HG02938 (cell line): ENCODE measurements around the gene TRIM66.

Experiments used
- ATAC-seq: cut with Tn5 transposase; IDR thresholded peaks from one replicate; pipeline ENCODE4 v1.9.1; 2021; ENCODE audit warnings: mild to moderate bottlenecking, moderate library complexity; ENCODE audit not compliant: unreplicated experiment

Gene TRIM66

DNA sequence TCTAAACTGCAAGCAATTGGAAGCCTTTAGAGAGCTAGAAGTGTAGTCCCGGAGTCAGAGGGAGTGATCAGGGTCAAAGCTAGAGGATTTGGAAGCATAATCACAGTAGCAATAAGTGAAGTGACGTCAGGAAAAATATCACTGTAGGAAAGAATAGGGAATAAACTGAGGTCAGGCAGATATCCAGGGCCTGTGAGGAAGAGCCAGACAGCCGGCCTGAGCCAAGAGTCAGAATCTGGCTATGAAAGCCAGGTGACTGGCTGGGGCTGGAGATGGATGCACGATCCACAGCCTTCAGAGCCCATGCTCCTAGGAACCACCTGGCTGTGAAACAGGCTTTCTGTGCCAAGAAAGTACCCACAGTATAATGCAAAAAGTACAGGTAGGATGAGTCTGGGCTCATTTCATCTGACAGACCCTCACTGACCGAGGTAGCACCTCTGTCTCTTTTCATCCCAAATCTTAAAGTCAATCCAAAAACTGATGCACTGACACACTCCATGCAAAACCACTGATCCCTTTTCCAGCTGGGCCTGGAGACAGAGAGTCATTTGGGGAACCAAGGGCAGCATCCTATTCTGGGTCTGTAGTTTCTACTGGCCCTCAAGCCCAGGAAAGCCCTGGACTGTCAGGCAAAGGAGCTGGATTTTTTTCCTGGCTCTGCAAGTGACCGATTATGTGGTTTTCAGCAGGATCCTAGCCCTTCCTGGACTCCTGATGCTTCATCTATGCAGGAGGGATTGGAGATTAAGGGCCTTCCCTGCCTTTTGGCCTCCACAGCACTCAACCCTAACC lies 21.3 kb downstream of the TRIM66 start:
- no peak for ATAC-seq

DNA sequence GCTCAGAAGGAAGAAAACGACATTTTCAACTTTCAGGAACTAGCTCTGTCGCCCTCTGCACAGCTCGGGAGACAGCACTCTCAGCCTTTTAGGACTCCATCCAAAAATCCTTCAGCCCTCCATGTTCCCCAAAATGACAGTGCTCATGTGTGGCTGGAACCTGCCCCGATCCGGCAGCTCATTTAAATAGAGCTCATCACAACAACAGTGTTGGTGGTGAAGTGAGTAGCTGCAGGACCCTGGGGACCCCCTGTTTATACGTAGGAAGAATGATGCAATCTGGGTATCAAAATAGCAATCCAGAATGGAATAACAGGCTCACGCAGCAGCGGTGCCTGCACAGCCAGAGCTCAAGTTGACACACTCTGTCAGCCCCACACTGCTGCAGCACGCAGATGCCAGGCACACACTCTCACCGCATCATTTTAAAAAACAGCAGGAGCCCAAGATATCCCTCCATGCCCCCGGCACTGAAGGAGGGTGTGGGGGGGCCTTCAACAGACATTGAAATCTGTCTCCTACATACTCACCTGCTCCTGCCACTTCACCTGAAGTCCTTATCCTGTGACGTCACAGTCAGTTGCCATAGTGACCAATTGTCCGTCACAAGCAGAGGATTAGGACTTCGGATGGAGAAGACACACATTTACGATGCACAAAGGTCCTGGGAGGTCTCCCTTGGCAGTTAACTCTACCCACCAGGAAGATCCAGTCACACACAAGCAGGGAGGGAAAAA lies 24.0 kb downstream of the TRIM66 start:
- no peak for ATAC-seq

DNA sequence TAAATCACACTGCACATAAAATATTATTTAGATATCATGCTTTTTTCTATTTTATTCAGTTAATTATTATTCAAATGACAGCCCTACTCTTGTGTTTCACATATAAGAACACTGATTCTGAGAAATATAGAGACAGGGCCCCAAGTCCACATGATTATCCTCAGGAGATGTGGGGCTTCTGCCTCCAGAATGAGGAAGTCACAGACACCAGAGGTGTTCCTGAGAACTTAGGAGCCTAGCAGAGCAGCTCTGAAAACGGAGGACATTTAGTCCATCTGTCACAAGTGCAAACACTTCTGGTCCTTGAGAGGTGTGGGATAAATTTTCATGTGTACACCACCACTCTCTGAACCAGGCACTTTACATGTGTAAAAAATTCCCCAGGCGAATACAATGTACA lies 26.2 kb downstream of the TRIM66 start:
- no peak for ATAC-seq

DNA sequence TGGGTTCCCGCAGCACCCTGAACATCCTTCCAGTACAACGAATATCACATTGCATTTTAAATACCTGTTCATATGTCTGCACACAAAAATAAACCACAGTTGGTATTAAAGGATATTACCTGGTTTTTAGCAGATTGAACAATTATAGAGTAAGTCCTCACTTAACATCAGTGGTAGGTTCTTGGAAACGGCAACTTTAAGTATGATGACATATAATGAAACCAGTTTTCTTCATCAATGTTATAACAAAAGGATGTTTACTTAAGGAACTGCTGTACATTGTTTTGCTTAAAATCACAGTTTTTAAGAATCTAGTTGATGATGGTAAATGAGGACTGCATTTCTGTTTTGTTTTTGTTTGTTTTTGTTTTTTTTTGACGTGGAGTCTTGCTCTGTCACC lies 28.0 kb downstream of the TRIM66 start:
- no peak for ATAC-seq

DNA sequence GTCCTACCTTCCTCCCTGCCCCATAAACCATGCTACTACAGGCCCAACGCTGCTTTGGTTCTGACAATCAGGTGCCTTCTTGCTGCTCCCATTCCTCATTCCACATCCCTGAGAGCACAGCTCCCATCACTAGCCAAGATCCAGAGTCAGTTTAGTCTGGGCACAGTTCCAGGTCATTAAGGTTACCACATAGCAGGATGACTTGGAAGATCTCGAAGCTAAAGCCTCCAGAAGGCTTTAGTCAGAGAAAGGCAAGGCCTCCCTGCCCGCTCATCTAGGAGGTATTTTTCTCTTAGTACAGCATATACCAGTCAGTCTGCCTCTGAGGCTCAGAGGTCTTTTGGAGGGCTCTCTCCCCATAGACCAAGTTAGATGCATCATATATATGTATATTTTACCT lies 30.3 kb downstream of the TRIM66 start:
- no peak for ATAC-seq

DNA sequence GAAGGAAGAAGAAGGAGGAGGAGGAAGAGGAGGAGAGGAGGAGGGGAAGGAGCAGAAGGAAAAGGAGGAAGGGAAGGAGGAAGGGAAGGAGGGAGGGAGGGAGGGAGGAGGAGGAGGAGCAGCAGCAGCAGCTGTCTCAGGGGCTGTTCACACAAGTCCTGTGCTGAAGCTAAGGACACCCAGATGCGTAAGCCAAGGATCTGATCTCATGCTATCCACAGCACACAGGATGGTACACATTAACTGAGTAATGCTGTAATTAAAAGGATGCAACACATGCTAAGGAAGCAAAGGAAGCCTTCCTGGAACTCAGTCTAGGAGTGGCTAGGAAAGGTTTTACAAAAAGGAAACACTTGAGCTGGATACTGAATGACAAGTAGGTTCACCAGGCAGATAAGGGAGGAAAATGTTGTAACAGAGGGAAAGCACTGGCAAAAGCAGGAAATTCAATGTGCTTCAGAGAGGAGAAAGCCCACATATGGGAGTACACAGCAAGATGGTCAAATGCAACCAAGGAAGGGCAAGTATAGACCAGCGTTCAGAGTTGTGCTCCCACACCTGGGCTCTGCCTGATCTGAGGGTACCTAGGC lies 32.0 kb downstream of the TRIM66 start:
- no peak for ATAC-seq

DNA sequence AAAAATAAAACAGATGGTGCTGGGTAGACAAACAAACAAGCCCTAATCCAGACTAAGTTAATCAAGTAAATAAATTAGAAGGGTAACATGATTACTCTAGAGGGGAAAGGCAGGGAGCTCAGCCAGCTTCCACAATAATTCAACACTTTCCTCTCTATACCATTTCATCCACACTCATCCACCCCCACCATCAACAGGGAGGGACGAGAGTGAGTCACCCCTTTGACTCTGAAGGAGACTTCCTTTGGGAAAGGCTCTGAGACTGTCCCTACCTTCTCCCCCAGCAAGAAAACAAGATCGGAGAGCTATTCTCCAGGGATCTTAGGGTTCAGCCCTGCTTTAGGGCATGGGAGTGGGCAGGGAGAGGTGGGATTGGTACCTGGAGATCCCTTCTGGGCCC lies 33.1 kb downstream of the TRIM66 start:
- ATAC-seq = no peak

DNA sequence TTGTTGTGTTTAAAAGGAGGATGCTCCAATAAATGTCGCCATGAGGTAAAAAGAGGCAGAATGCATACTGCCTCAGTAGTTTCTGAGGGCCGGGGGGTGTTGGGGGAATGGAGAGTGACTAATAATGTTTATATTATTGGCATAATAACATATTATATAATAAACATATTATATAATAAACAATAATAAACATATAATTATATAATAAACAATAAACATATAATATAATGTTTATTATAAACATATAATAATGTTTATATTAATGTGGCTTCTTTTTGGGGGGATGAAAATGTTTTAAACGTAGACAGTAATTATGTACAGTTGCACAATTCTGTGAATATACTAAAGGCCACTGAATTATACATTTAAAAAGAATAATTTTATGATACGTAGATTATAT lies 35.6 kb downstream of the TRIM66 start:
- ATAC-seq = no peak

DNA sequence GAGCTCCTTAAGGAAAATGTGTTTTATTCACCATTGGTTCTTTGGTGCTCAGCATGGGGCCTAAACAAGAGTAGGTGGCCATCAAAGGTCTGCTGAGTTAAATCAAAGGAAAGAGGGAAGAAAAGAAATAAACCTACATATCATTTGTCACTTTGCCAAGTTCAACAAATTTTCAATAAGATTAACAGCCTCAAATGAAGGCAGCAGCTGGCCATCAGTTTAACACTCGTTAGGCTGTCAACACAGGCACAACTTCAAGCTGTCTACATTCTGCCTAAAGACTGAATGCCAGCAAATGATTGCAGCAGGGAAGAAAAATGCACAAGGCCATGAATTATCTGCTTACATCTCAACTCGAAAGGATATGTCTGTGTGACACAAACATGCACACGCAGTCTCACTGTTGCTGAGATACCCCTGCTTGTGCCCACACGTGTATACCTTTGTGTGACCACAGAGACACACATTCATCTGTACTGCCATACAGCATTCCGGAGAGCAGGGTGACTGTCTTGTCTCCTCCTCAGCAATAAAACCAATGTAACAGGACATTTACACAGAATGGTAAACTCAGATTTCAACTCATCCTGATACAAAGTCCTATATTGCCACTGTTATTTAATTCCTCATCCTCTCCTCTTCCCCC lies 40.1 kb downstream of the TRIM66 start:
- ATAC-seq = no peak

DNA sequence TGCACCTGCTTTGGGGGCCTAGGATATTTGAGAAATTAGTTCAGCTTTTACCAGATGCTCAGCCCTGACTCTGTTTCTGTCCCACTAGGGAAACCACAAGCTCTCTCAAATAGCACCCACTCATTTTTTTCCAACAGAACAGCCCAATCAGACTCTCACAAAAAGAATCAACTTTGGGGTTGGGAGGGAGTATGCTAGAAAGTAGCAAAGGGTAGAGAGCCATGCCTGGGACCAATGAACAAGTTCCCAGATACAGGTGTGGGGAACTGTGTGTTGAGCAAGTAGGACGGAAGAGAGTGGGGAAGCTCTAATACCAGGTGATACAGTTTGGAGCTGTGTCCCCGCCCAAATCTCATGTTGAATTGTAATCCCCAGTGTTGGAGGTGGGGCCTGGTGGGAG lies 41.1 kb downstream of the TRIM66 start:
- no peak for ATAC-seq

DNA sequence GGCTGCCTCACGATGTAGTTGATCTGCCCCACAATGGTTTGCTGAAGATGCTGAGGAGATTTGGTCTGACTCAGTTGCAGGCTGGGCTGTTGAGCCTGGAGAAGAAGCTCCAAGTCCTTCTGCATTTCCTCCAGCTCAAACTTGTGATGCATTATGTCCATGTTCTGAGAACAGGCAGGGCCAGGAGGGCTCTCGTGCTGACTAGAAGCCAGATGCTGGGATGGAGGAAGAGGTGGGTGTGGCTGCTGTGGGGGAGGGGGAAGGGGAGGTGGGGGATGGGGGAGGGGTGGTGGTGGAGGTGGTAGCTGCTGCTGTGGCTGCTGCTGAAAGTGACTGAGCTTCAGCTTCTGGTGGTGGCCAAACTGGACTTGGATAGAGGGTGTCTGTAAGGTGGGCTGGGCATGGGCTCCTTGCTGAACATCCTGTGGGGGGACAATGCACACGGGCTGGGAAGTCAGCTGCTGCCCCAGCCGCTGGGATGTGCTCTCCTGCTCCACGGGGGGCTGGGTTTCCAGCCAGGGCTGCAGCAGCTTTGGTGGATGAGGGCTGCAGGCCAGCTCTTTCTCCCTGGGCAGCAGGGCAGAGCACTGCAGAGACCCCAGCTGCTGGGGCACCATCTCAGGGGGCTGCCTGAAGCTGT lies 42.1 kb downstream of the TRIM66 start:
- ATAC-seq = no peak

DNA sequence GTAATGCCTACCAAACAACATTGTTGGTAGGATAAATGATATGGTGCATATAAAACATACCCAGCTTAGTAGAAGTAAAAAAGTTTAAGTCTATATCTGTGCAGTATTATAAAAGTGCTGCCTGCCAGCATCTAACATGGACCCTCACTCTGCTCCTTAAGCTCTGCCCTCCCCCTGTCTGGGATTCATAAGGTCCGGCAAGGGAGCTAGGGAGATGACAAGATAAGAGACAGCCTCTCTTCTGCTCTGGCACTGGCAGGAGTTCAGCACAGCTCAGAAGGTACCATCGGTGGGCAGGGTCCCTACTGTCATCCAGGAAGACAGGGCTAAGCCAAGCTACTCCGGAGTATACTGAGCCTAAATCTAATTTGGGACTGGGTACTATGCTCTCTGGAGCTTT lies 42.8 kb downstream of the TRIM66 start:
- ATAC-seq = no peak

DNA sequence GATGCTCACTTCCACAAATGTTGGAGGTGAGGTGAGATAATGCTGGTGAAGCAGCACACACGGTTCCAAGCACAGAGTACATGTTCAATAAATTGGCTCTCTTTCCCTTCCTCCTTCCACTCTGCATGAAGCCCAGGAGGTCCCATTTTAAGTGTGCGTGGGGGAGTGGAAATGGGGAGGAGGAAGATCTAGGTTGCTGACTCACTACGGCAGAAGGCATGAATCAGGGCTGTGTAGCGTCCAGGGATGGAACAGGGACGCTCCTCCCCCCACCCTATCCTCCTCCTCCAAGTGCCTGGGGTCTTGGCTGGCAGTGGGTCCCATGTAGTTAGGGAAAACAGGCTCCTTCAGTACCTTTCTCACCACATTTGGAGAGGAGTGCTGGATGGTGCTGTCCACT lies 44.2 kb downstream of the TRIM66 start:
- no peak for ATAC-seq

DNA sequence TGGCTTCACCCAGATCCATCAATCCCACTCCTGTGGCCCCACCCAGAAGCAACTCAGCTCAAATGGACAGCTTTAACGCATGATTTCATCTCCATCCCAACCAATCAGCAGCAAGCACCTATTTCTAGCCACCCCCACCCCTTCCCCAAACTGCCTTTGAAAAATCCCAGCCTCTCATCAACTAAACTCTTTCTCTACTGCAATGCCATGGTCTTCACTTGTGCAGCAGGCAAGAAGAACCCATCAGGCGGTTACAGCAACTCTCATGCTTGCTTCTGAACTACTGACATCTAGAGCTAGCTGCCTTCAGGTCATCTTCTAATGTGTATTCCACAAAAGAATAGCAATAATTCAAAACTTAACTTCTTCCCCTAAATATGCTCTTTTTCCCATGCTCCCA lies 46.3 kb downstream of the TRIM66 start:
- no peak for ATAC-seq

DNA sequence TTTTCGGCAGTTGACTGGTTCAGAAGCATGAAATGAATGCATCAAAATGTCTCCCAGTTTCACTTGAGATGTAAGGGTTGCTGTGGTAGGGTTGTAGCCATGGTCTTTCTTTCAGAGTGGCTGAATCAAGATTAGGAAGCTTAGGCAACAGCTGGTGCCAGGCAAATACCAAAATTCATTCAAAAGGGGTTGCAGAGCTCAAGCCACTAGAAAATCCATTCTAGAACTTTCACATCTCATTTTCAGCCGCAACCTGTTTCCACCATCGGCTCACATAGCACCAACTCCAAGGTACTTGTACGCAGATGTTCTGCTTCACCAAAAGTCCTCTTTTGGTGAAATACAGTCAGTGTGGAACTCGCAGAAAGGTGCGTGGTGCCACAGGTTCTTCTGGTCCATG lies 48.0 kb downstream of the TRIM66 start:
- ATAC-seq = no peak

DNA sequence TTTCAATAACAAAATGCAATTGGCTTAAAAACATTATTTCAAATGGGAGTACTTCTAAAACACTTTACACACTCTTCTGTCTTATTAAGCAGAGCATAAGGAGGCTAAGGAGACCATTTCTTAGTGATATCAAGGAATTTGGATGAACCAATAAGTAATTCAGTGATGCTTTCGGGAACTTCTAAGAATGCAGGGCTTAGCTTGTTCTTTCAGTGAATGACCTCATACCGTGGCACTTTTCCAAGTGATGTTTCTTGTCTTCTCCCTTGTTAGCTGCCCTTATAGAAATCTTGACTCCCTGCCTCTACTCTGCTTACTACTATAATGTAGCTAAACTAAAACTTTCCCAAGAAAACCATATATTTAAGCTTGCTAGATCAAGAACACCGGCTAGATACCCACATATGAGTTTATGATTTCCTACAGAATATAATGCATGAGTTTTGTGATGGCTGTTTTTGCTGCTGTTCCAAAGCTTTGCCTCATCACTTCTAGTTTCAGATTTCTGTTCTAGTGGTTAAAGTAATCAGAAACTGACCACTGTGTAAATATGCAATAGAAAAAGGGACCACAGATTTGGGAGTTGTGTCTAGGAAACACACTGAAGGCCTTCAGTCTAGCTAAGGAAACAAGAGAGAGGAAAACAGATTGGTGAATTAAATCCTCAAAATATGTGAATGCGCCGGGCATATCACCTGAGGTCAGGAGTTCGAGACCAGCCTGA lies 50.9 kb downstream of the TRIM66 start:
- ATAC-seq = no peak

DNA sequence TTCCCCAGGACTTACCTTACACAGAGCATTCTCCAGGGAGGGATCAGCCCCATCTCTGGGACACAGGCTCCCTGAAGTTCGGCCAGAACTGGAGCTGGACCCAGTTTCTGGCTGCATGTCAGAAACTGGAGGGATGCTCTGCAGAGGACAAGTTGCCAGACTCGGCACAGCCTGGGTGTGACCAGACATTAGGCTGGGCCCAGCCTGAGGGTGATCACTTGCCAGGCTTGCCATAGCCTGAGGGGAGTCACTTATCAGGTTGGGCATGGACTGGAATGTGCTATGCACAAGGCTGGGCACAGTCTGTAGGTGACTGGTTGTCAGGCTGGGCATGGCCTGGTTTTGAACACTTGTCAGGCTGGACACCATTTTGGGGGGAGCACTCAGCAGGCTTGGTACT lies 57.8 kb downstream of the TRIM66 start:
- no peak for ATAC-seq

DNA sequence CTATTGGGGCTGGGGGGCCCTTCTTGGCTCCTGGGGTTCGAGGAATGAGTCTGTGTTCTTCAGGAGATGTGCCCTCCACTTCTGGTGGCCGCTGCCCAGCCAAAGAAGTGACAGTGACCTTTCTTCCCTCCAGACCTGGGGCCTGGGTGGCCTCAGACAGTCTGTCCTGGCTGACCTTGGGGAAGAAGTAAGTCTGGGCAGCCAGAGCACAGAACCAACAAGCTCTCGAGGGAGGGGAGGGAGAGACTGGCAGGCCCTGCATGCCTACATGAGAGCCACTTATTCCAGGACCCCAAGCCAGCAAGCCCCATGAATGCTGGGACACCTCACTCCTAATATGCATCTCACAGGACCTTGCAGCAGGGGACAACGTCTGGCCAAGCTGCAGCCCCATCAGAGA lies 61.3 kb downstream of the TRIM66 start:
- no peak for ATAC-seq

DNA sequence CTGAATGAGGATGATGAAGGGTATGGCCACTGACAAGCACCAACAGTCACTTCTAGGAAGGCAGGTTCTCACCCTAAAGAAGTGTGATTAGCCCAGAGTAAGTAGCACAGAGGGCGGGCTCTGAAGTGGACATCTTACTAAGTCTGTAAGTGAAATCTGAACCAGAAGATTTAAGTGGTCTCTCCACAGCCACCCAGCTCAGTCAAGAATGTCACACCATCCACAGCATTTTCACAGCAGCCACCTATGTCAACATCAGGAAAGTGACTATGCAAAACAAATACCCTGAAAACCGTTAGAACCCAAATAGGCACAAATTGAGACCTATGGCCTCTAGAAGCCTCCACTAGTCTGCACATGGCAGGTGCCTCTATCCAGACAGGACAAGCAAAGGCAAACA lies 65.4 kb downstream of the TRIM66 start:
- no peak for ATAC-seq

DNA sequence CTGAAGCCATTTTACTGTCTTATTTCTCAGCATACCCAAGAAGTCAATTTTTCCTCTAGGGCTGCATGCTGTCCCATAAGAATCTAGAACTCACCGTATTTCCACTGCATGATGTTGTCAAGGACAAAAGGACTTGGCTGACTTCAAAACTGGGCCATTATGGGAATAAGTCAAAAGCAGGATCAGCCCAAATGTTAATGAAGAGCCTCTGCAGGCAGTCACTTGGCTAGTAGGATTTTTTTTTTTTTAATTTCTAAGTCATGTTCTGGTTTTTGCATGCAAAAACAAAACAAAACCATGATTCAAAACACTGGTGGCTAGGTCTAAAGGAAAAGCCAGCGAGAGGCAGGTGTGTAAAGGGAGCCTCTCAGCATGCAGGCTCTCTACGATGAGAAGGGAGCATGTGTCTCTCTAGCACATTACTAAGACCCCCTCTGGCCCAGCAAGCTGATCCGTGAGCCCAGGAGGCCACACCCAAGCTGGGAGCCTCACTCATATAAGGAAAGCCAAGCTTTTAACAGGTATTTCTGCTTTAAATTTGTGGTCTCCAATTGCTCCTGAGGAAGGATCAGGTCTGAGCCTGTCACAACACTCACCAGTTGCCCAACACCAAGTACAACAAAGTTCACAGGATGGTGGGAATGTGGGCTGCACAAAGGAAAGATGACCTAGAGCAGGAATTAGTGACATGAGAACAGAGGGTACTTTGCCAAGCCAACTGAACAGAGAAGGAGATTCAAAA lies 67.0 kb downstream of the TRIM66 start:
- ATAC-seq = no peak
